RWPE1 (cell line): ENCODE results near the gene CLSTN2.

ENCODE experiments used
- CTCF ChIA-PET: fragments of 350-600 bp; sonication (Branson Sonifier 250); formaldehyde crosslinking; extraction: SDS; loops from one replicate; lab custom pipeline; 2021; lab: Yijun Ruan, JAX
- POLR2A ChIA-PET: fragments of 400-600 bp; formaldehyde crosslinking; extraction: SDS; loops from one replicate; lab custom pipeline; 2020; ENCODE audit warnings: antibody characterized with exemption; ENCODE audit not compliant: low non-redundant PET; lab: Yijun Ruan, JAX
- DNase-seq: peaks from one replicate; pipeline ENCODE4 v3.0.0; 2012; ENCODE audit warnings: low spot score
- H3K27ac ChIP-seq: fragments of 450-650 bp; 2 replicates; pipeline ENCODE4 v1.5.1; 2017
- TF ChIP-seq, protein P1 (sequence below): fragments of 450-650 bp; conservative IDR thresholded peaks from 2 replicates; pipeline ENCODE4 v1.5.1; 2017; ENCODE audit warnings: low read depth, mild to moderate bottlenecking

Gene CLSTN2

DNA sequence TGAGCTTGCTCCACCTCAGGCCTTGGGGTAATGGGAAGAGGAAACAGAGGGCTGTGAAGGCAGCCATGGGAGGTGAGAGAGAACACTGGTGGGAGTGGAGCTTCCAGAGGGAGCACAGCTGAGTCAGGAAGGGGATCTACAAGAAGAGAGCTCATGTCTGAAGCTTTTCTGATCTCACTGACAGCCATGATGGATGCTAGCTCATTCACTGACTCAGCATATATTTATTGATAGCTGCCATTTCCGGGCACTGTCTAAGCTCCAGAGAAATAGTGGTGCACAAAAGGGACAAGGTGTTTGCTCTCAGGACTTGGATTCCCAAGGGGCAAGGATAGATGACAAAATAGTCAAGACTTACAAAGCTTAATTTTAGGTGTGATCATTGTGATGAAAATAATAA, 218.8 kb downstream of the CLSTN2 start:
- H3K27ac ChIP-seq, result no peak overlapping the region
- DNase-seq, result no peak
- CTCF ChIA-PET, result no interaction called here
- POLR2A ChIA-PET, result no interaction called here
- TF ChIP-seq, protein P1, sequence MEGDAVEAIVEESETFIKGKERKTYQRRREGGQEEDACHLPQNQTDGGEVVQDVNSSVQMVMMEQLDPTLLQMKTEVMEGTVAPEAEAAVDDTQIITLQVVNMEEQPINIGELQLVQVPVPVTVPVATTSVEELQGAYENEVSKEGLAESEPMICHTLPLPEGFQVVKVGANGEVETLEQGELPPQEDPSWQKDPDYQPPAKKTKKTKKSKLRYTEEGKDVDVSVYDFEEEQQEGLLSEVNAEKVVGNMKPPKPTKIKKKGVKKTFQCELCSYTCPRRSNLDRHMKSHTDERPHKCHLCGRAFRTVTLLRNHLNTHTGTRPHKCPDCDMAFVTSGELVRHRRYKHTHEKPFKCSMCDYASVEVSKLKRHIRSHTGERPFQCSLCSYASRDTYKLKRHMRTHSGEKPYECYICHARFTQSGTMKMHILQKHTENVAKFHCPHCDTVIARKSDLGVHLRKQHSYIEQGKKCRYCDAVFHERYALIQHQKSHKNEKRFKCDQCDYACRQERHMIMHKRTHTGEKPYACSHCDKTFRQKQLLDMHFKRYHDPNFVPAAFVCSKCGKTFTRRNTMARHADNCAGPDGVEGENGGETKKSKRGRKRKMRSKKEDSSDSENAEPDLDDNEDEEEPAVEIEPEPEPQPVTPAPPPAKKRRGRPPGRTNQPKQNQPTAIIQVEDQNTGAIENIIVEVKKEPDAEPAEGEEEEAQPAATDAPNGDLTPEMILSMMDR, result no peak

DNA sequence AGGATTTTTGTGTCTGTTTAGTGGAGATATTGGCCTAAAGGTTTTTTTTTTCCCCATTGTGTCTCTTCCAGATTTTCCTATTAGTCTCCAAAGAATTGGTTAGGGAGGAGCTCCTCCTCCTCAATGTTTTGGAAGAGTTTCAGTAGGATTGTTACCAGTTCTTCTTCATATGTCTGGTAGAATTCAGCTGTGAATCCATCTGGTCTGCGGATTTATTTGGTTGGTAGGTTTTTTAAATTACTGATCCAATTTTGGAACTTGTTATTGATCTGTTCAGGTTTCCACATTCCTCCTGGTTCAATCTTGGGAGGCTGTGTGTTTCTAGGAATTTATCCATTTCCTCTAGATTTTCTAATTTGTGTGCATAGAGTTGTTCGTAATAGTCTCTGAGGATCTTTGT, 222.2 kb downstream of the CLSTN2 start:
- CTCF ChIA-PET, result interaction anchor here (0.5 to 0.7 kb wide), 2 partner anchors 22 to 1440 kb away, joined by 3 read pairs; no protein-coding TSS in a partner anchor
- POLR2A ChIA-PET, result no interaction called here
- DNase-seq, result no peak
- TF ChIP-seq, protein P1, result no peak
- no peak overlapping the region for H3K27ac ChIP-seq

DNA sequence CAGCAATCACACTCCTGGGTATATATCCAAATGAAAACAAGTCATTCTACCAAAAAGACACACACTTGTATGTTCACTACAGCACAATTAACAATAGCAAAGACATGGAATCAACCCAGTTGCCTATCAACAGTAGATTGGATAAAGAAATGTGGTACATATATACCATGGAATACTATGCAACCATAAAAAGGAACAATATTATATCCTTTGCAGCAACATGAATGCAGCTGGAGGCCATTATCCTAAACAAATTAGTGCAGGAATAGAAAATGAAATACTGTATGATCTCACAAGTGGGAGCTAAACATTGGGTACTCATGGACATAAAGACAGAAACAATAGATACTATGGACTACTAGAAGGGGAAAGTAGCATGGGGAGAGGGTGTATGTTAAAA, 224.7 kb downstream of the CLSTN2 start:
- TF ChIP-seq, protein P1, result no peak
- POLR2A ChIA-PET, result no interaction called here
- no peak for DNase-seq
- CTCF ChIA-PET, result no interaction called here
- no peak overlapping the region for H3K27ac ChIP-seq

DNA sequence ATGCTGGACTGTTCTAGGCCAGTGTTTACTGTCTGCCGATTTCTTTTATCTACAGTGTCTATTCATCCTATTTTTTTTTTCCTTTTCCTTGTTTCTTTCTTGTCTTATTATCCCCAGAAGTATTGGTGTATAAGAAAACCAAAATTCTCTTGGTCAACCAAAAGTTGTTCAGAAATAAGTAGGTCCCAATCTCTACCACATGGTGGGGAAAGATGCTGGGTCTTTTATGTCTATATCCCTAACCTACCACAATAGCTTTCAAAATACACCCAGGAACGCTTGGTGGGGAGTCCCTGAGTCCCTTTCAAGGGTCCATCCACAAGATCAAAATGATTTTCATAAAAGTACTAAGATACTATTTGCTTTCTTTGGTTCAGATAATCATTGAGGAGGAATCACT, 225.6 kb downstream of the CLSTN2 start:
- ChIA-PET CTCF (interaction anchor here (0.9 kb wide), 1 partner anchor 11 kb away, joined by 4 read pairs; no protein-coding TSS in a partner anchor), POLR2A (no interaction called here)
- DNase-seq, result no peak
- no peak overlapping the region for H3K27ac ChIP-seq
- TF ChIP-seq, protein P1, result no peak

DNA sequence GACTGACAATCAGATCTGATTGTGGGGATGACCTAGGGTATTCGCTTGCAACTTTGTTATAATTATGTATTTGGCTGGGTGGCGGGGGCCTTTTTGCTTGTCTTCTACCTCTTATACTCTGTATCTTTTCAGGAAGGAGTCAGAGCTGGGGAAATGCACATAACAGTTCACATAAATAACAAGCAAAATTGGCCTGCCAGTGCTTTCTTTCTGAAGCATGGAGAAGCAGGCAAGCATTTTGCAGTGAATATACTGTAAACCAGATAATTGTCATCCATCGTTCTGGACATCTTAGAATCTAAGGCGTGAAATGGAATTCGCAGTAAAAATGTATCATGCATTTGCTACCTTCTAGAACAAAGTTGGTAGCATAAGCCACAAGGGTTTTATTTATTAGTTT, 227.6 kb downstream of the CLSTN2 start:
- TF ChIP-seq, protein P1, result no peak
- CTCF ChIA-PET, result no interaction called here
- H3K27ac ChIP-seq, result no peak overlapping the region
- POLR2A ChIA-PET, result no interaction called here
- no peak for DNase-seq

DNA sequence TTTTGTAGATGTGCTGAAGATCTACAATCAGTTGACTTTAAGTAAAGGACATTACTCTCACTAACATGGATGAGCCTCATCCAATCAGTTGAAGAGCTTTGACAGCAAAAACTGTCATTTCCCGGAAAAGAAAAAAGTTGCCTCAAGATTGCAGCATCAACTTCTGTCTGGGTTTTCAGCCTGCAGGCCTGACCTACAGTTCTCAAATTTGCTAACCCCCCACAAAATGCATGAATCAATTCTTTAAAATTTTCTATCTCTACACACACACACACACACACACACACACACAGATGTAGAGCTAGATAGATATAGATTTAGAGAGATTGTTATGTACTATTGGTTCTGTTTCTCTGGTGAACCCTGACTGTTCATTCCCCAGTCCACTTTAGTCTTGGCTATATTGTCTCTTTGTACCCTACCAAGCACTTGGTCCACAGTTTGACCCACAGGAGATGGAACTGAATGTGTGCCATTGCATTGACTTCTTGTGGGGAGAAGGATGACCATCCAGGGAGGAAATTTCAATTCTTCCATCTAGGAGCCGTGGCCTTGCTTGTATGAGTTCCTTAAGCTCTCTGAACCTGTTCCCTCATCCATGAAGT, 228.3 kb downstream of the CLSTN2 start:
- TF ChIP-seq, protein P1, result no peak
- ChIA-PET POLR2A (no interaction called here), CTCF (no interaction called here)
- no peak for DNase-seq
- H3K27ac ChIP-seq, result no peak overlapping the region
